ENCODE data around the gene MAGT1. TPM values are rescaled to one million over a fixed set of nuclear protein-coding genes. Genes with fewer than 3 reads are reported as not detected.

Gene MAGT1
- total RNA-seq, 1 experiment from 2014 or later = 103 TPM

Other genes starting within 250 kb of the MAGT1 start
- gene ATRX, start 109.2 kb downstream of the MAGT1 start, total RNA-seq (2014; rRNA removed; shearing (Covaris generic); ENCODE audit: low replicate concordance) = 17.1 and 44.3 TPM in 2 replicates
- 355 and 444 TPM in 2 replicates for gene COX7B, start 4.0 kb upstream of the MAGT1 start, total RNA-seq (2014; rRNA removed; shearing (Covaris generic); ENCODE audit: low replicate concordance)
- gene ATP7A, start 15.3 kb upstream of the MAGT1 start, total RNA-seq (2014; rRNA removed; shearing (Covaris generic); ENCODE audit: low replicate concordance) = 4.2 and 6.4 TPM in 2 replicates
- not detected in 2 replicates for gene PGAM4, start 74.2 kb upstream of the MAGT1 start, total RNA-seq (2014; rRNA removed; shearing (Covaris generic); ENCODE audit: low replicate concordance)
- 328 and 387 TPM in 2 replicates for gene PGK1, start 208.8 kb upstream of the MAGT1 start, total RNA-seq (2014; rRNA removed; shearing (Covaris generic); ENCODE audit: low replicate concordance)
- 31.0 and 34.9 TPM in 2 replicates for gene TAF9B, start 244.2 kb upstream of the MAGT1 start, total RNA-seq (2014; rRNA removed; shearing (Covaris generic); ENCODE audit: low replicate concordance)

Data from MG63 (cell line).